Psoas muscle (tissue), 8 donors: ENCODE data around the gene PDCD7. TPM values are rescaled to one million over a fixed set of nuclear protein-coding genes. Genes with fewer than 3 reads are reported as not detected.
"Not testable (repeated sequence)": the region's sequence is repeated elsewhere in the genome, so short reads cannot be mapped to it uniquely, and the experiment has no call there.

Experiments used
- ATAC-seq, 4 donors: fragments of 200-7000 bp; cut with Tn5 transposase; one replicate each; pipeline ENCODE4 v1.9.1; 2020; ENCODE audit warnings: moderate library complexity in 3 of 4, mild to moderate bottlenecking in 2 of 4
- DNase-seq, 2 donors: peaks; one replicate each; pipeline ENCODE4 v3.0.0-alpha.2; 2020
- H3K27ac ChIP-seq: fragments of 200-600 bp; one replicate; pipeline ENCODE4 v1.8.0; 2022
- H3K27me3 ChIP-seq, 3 donors: fragments of 200-600 bp in 1 of 3; one replicate each; pipeline versions ENCODE4 v1.6.1 to v1.8.0; 2013 to 2022; ENCODE audit warnings: low read length in 2 of 3, mild to moderate bottlenecking in 2 of 3, moderate library complexity in 1 of 3; ENCODE audit not compliant: insufficient read depth in 3 of 3
- H3K36me3 ChIP-seq, 2 donors: fragments of 200-600 bp in 1 of 2; one replicate each; pipeline versions ENCODE4 v1.6.1 to v1.8.0; 2013 to 2022; ENCODE audit warnings: low read depth in 1 of 2, mild to moderate bottlenecking in 1 of 2, moderate library complexity in 1 of 2; ENCODE audit not compliant: insufficient read depth in 1 of 2
- H3K4me1 ChIP-seq: fragments of 200-600 bp; one replicate; pipeline ENCODE4 v1.8.0; 2022
- H3K4me3 ChIP-seq: fragments of 200-600 bp; one replicate; pipeline ENCODE4 v1.8.0; 2022; ENCODE audit warnings: mild to moderate bottlenecking
- H3K9me3 ChIP-seq: fragments of 200-600 bp; one replicate; pipeline ENCODE4 v1.8.0; 2022
- CTCF ChIP-seq: fragments of 200-600 bp; IDR thresholded peaks from one replicate; pipeline ENCODE4 v1.8.0; 2022; ENCODE audit warnings: antibody characterized with exemption
- whole genome bisulfite sequencing, 3 donors: extraction: QIAGEN DNeasy Blood & Tissue Kit; methylation state at CpG; one replicate each; pipeline versions ENCODE4 v1.1.6 to v1.1.7; 2013; 5-methylcytosine and 5-hydroxymethylcytosine counted together
- intact Hi-C, 2 donors: fragments of 100-400 bp; cut with DNase I; formaldehyde crosslinking; loops; one replicate each; pipeline versions ENCODE4 v1.11.0 to v1.14.2; 2022
- long read RNA-seq, 2 donors: library from polyadenylated mRNA; unstranded; transcript quantifications; one replicate each; pipeline ENCODE4 v2.0.0, GENCODE V29; 2021
- polyA plus RNA-seq, 3 donors: library from polyadenylated mRNA; stranded (reverse); fragments of 200-250 nt; gene quantifications; one replicate each; pipeline ENCODE4 v1.2.3, GENCODE V29; 2013
- total RNA-seq, 4 donors: library from RNA; stranded (reverse); fragmentation: NEBNext Ultra II Directional in 2 of 4; extraction: Animal tissue kit (Norgen Biotek cat#: 25700) in 2 of 4; gene quantifications; one replicate each; pipeline versions ENCODE4 v1.2.1 to v1.2.4, GENCODE V29; 2021 to 2023
- donor health status: healthy with polysubstance abuse.
- donor health status: DM: no; HTN: no; CAD: no; lungs with moderate emphysema.
- donor health status: Bipolar disorder and iron deficiency.
- donor health status: healthy.
- donor health status: DM: yes; HTN: yes; CAD: no.
- donor health status: DM: no; HTN: no; CAD: no.
- donor health status: DM: no; HTN: no; CAD: no.
- donor health status: DM: yes; HTN: yes; CAD: no.

Gene PDCD7
- total RNA-seq (10 to 100 TPM; 12.3 to 22.4 (median 15.7) TPM), polyA plus RNA-seq (10 to 100 TPM in 1 of 3 donors, 1 to 10 TPM in 2; 6.8 to 14.5 (median 9.9) TPM)
- long read RNA-seq, donor 1, transcript PDCD7-201 (5 exons, 2,851 nt), result major isoform, 5 of 25 reads
- long read RNA-seq, donor 1, partial matches to known transcripts, result 19 of 25 reads
- long read RNA-seq, donor 1, other reads (novel, unspliced or antisense), result 1 of 25 reads
- long read RNA-seq, donor 2, transcript PDCD7-201 (5 exons, 2,851 nt), result major isoform, 5 of 29 reads
- long read RNA-seq, donor 2, partial matches to known transcripts, result 24 of 29 reads
- long read RNA-seq, donor 2, other reads (novel, unspliced or antisense), result 0 of 29 reads

GRCh38 chr15:65133548-65134200 is at the start of gene PDCD7:
TSS of gene PDCD7 (minus strand) at chr15:65133808. CDS start at chr15:65133781, 27 bp downstream.
- intact Hi-C loops, result no loop called here
- TF ChIP-seq CTCF, result no peak
- Histone ChIP-seq H3K4me1 (peaks cover 22% of the 10 kb centered on the region), H3K27me3 (no peaks in the 10 kb centered on the region), H3K4me3 (peak within 1 kb of the TSS; percentile 91), H3K27ac (peak within 1 kb of the TSS; percentile 91), H3K9me3 (no peaks in the 10 kb centered on the region), H3K36me3 (peaks cover 3 to 27% of the 10 kb centered on the region in 2 donors)
- 1% methylated on average over 44 to 45 of the region's 45 CpGs for WGBS, 3 donors
- ATAC-seq, result peak; percentile 94 to 97 (median 96)
- DNase-seq, result peak; percentile 87 to 93

GRCh38 chr15:65182538-65182937 is 48.9 kb upstream of the PDCD7 start:
- H3K9me3 ChIP-seq, result no peaks in the 10 kb centered on the region
- H3K27me3 ChIP-seq, result no peaks in the 10 kb centered on the region
- no peak for TF ChIP-seq CTCF
- peak overlapping the region; percentile 92 for H3K4me3 ChIP-seq
- peaks cover 20% of the 10 kb centered on the region for H3K4me1 ChIP-seq
- peak overlapping the region; percentile 97 for H3K27ac ChIP-seq
- peaks cover 0 to 31% of the 10 kb centered on the region in 2 donors for H3K36me3 ChIP-seq
- DNase-seq (no peak), ATAC-seq (no peak)
- 75 to 78% (median 77%) methylated on average over 4 of the region's 4 CpGs for WGBS, 3 donors
- intact Hi-C loops, result loop anchor here in 1 of 2 donors (10.0 kb wide), 1 partner anchor 158 kb away; the partner anchor contains the start of gene MTFMT

GRCh38 chr15:65181582-65182353 is 48.2 kb upstream of the PDCD7 start:
- not testable (repeated sequence) for H3K27ac ChIP-seq, H3K4me3 ChIP-seq, H3K9me3 ChIP-seq, DNase-seq, ATAC-seq, H3K27me3 ChIP-seq
- WGBS, 3 donors, result 77 to 86% (median 77%) methylated on average over 15 of the region's 15 CpGs
- Histone ChIP-seq H3K36me3 (peaks cover 3 to 39% of the 10 kb centered on the region in 2 donors), H3K4me1 (peaks cover 20% of the 10 kb centered on the region)
- intact Hi-C loops, result loop anchor here in 1 of 2 donors (10.0 kb wide), 1 partner anchor 157 kb away; the partner anchor contains the start of gene MTFMT

DNA sequence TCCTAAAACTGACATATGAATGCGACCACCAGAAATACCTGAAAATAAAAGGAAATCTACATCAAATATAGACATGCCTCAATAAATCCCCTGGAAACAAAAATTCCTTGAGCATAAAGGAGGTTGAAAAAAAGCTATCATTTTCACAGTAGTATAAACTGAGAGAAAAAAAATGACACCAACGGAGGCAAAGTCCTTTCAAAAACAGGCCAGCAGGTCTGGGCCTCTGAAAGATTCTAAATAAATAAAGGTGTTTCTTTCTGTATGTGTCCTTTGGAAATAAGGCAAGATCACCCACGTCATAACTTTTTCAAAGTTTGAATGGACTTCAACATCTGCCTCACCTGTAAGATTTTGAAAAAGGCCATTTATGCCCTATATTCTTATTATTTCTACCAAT is 46.6 kb upstream of the PDCD7 start:
- intact Hi-C loops, result loop anchor here in 1 of 2 donors (10.0 kb wide), 1 partner anchor 155 kb away; the partner anchor contains the start of gene MTFMT
- H3K4me1 ChIP-seq, result peaks cover 20% of the 10 kb centered on the region
- ATAC-seq, result no peak

More for the DNA sequence above, 46.6 kb upstream of the PDCD7 start:
- H3K4me3 ChIP-seq, result no peak overlapping the region
- H3K27ac ChIP-seq, result no peak overlapping the region
- no peak for TF ChIP-seq CTCF
- no peaks in the 10 kb centered on the region for H3K27me3 ChIP-seq
- no peak for DNase-seq
- no peaks in the 10 kb centered on the region for H3K9me3 ChIP-seq
- 91 to 93% (median 91%) methylated on average over 3 of the region's 3 CpGs for WGBS, 3 donors
- H3K36me3 ChIP-seq, result peaks cover 6 to 55% of the 10 kb centered on the region in 2 donors
